ENCODE results near the gene TMEM231. TPM values are rescaled to one million over a fixed set of nuclear protein-coding genes. Genes with fewer than 3 reads are reported as not detected.
"Not testable (repeated sequence)": the region's sequence is repeated elsewhere in the genome, so short reads cannot be mapped to it uniquely, and the experiment has no call there.

Gene TMEM231
- total RNA-seq, 4 donors from 2014 or later, result 0.76 to 2.3 (median 1.7) TPM

- intact Hi-C loops (cut with DNase I; ENCODE audit: low total_unique reads) (no loop called here), in situ Hi-C loops (cut with MboI; ENCODE audit: low sequenced_read_pairs in 4 of 4) (no loop called here)
- Histone ChIP-seq H3K27ac (no peak overlapping the region), H3K4me3 (no peak overlapping the region), H3K36me3 (peaks cover 0 to 5% of the 10 kb centered on the region in 2 donors), H3K9me3 (no peaks in the 10 kb centered on the region), H3K27me3 (no peaks in the 10 kb centered on the region), H3K4me1 (no peaks in the 10 kb centered on the region)
- TF ChIP-seq POLR2A (IDR thresholded peaks at IDR 0.05), result no peak
- TF ChIP-seq, protein P1, sequence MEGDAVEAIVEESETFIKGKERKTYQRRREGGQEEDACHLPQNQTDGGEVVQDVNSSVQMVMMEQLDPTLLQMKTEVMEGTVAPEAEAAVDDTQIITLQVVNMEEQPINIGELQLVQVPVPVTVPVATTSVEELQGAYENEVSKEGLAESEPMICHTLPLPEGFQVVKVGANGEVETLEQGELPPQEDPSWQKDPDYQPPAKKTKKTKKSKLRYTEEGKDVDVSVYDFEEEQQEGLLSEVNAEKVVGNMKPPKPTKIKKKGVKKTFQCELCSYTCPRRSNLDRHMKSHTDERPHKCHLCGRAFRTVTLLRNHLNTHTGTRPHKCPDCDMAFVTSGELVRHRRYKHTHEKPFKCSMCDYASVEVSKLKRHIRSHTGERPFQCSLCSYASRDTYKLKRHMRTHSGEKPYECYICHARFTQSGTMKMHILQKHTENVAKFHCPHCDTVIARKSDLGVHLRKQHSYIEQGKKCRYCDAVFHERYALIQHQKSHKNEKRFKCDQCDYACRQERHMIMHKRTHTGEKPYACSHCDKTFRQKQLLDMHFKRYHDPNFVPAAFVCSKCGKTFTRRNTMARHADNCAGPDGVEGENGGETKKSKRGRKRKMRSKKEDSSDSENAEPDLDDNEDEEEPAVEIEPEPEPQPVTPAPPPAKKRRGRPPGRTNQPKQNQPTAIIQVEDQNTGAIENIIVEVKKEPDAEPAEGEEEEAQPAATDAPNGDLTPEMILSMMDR (IDR thresholded peaks at IDR 0.05 in 4 of 5, conservative IDR thresholded peaks at IDR 0.05 in 1 of 5), result no peak
- ATAC-seq (no peak), DNase-seq (no peak)
Measured at GRCh38 chr16:75541236-75541635, 14.8 kb downstream of the TMEM231 start.

- H3K4me1 ChIP-seq; H3K27me3 ChIP-seq; in situ Hi-C loops (cut with MboI; ENCODE audit: low sequenced_read_pairs in 4 of 4); H3K27ac ChIP-seq; H3K4me3 ChIP-seq; H3K9me3 ChIP-seq; H3K36me3 ChIP-seq; intact Hi-C loops (cut with DNase I; ENCODE audit: low total_unique reads); DNase-seq: not testable (repeated sequence)
- ATAC-seq, result peak; percentile 66 to 68
Measured at GRCh38 chr16:75538882-75539565, 17.0 kb downstream of the TMEM231 start.

- DNase-seq, result no peak
- TF ChIP-seq, protein P1 (IDR thresholded peaks at IDR 0.05 in 4 of 5, conservative IDR thresholded peaks at IDR 0.05 in 1 of 5), result no peak
- no peak for TF ChIP-seq POLR2A (IDR thresholded peaks at IDR 0.05)
- Histone ChIP-seq H3K27ac (no peak overlapping the region), H3K4me1 (no peaks in the 10 kb centered on the region), H3K4me3 (no peak overlapping the region), H3K36me3 (no peaks in the 10 kb centered on the region), H3K9me3 (no peaks in the 10 kb centered on the region), H3K27me3 (no peaks in the 10 kb centered on the region)
- no peak for ATAC-seq
- intact Hi-C loops (cut with DNase I; ENCODE audit: low total_unique reads), result no loop called here
- in situ Hi-C loops (cut with MboI; ENCODE audit: low sequenced_read_pairs in 4 of 4), result no loop called here
Measured at GRCh38 chr16:75537776-75538175, 18.3 kb downstream of the TMEM231 start.

DNA sequence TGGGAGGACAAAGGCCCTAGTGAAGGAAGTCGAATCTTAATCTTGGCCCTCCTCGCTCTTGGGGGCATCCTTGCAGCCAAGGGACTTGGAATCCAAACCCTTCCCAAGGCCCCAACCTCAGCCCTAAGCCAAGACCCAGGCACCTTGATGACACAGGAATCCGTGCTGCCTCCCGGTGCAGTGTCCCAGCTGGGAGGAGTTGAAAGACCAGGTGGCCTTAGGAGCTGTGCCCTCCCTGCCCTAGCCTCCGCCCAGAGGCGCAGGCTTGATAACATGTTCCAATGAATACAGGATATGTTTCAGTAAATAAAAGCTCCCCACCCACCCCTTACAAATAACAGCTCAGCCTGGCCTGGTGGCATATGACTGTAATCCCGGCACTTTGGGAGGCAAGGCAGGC, 20.2 kb downstream of the TMEM231 start, which contains the start of gene CHST5:
CHST5 (minus strand) TSS at position 208 of the 400 bp plus-strand sequence. CDS start 5,724 bp downstream, outside the sequence.
- ATAC-seq, result no peak
- DNase-seq, result no peak
- TF ChIP-seq, protein P1 (IDR thresholded peaks at IDR 0.05 in 4 of 5, conservative IDR thresholded peaks at IDR 0.05 in 1 of 5), result no peak
- no peak for TF ChIP-seq POLR2A (IDR thresholded peaks at IDR 0.05)
- no peaks in the 10 kb centered on the region for H3K36me3 ChIP-seq
- intact Hi-C loops (cut with DNase I; ENCODE audit: low total_unique reads), result no loop called here
- no peaks in the 10 kb centered on the region for H3K4me1 ChIP-seq
- no peak within 1 kb of the TSS for H3K4me3 ChIP-seq
- no peaks in the 10 kb centered on the region for H3K9me3 ChIP-seq
- H3K27ac ChIP-seq, result no peak within 1 kb of the TSS
- in situ Hi-C loops (cut with MboI; ENCODE audit: low sequenced_read_pairs in 4 of 4), result no loop called here
- no peaks in the 10 kb centered on the region for H3K27me3 ChIP-seq

DNA sequence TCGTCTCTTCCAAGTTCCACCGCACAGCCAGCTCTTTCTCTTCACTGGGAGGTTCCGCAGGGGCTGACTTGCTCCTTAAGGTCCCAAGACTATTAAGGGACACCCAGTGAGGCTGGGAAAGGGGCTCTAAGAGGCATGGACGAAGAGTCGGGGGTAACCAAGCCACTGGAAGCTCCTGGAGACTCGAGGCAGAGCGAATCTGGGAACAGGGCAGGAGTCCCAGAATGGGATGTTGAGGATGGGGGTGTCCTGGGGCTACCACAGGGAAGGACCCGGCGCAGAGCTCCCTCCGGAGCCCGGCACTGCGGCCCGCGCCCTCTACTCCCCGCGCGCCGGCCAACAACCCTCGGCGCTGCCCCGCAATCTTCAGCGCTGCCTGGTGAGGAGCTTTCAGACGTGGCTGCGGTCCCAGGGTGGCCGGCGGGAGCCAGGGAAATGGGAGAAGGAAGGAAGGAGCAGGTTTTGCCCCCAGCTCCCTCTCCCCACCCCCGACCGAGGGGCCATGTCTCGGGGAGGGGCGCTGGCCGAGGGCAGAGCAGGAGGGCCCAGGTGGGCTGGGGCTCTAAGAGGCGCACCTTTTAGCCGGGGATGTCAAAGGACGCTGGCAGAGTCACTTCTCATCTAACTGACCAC, 20.7 kb downstream of the TMEM231 start:
- in situ Hi-C loops (cut with MboI; ENCODE audit: low sequenced_read_pairs in 4 of 4), result no loop called here
- H3K9me3 ChIP-seq, result no peaks in the 10 kb centered on the region
- H3K4me3 ChIP-seq, result no peak overlapping the region
- DNase-seq (no peak), ATAC-seq (no peak)
- no peak for TF ChIP-seq POLR2A (IDR thresholded peaks at IDR 0.05)
- intact Hi-C loops (cut with DNase I; ENCODE audit: low total_unique reads), result no loop called here
- no peaks in the 10 kb centered on the region for H3K4me1 ChIP-seq
- no peaks in the 10 kb centered on the region for H3K27me3 ChIP-seq
- no peaks in the 10 kb centered on the region for H3K36me3 ChIP-seq
- H3K27ac ChIP-seq, result no peak overlapping the region
